HG02885 (cell line): ENCODE data around the gene CTAGE4.
A peak's percentile ranks its signal among the peaks of the same experiment; 100 is the strongest.
"Not testable (repeated sequence)": the region's sequence is repeated elsewhere in the genome, so short reads cannot be mapped to it uniquely, and the experiment has no call there.

Experiments
- ATAC-seq: cut with Tn5 transposase; IDR thresholded peaks from one replicate; pipeline ENCODE4 v1.9.1; 2021; ENCODE audit warnings: mild to moderate bottlenecking; ENCODE audit not compliant: unreplicated experiment, poor library complexity

The CTAGE4 gene, protein sequence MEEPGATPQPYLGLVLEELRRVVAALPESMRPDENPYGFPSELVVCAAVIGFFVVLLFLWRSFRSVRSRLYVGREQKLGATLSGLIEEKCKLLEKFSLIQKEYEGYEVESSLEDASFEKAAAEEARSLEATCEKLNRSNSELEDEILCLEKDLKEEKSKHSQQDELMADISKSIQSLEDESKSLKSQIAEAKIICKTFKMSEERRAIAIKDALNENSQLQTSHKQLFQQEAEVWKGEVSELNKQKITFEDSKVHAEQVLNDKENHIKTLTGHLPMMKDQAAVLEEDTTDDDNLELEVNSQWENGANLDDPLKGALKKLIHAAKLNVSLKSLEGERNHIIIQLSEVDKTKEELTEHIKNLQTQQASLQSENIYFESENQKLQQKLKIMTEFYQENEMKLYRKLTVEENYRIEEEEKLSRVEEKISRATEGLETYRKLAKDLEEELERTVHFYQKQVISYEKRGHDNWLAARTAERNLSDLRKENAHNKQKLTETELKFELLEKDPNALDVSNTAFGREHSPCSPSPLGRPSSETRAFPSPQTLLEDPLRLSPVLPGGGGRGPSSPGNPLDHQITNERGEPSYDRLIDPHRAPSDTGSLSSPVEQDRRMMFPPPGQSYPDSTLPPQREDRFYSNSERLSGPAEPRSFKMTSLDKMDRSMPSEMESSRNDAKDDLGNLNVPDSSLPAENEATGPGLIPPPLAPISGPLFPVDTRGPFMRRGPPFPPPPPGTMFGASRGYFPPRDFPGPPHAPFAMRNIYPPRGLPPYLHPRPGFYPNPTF

GRCh38 chr7:144183166-144183565 is at the start of gene CTAGE4:
Gene CTAGE4, plus strand, starts transcription at chr7:144183466. Its CDS starts 38 bp downstream, at chr7:144183504.
- ATAC-seq, result not testable (repeated sequence)

GRCh38 chr7:144134116-144134515 is 49.1 kb upstream of the CTAGE4 start:
- ATAC-seq, result no peak

GRCh38 chr7:144137501-144137900 is 45.8 kb upstream of the CTAGE4 start:
- ATAC-seq, result no peak

- no peak for ATAC-seq
Observed at GRCh38 chr7:144142187-144142586, 41.1 kb upstream of the CTAGE4 start.

- no peak for ATAC-seq
Observed at GRCh38 chr7:144144426-144144825, 38.8 kb upstream of the CTAGE4 start.

DNA sequence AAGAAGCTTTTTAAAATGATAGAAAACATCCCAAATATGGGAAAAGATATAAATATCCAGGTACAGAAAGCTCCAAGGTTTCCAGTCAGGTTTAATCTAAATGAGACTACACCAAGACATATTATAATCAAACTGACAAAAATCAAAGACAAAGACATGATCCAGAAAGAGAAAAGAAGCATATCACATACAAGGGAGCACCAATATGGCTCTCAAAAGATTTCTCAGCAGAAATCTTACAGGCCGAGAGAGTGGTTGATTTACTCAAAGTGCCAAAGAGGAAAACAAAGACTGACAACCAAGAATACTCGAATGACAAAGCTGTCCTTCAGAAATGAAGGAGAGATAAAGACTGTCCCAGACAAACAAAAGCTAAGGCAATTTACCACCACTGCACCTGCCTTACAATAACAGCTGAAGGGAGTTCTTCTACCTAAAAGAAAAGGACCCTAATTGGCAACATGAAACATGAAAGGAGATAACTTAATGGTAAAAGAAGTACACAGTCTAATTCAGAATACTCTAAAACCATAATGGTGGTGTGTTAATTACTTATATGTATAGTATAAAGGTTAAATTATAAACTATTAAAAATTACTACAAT is 34.9 kb upstream of the CTAGE4 start:
- no peak for ATAC-seq

GRCh38 chr7:144158861-144159260 is 24.4 kb upstream of the CTAGE4 start:
- ATAC-seq, result no peak

DNA sequence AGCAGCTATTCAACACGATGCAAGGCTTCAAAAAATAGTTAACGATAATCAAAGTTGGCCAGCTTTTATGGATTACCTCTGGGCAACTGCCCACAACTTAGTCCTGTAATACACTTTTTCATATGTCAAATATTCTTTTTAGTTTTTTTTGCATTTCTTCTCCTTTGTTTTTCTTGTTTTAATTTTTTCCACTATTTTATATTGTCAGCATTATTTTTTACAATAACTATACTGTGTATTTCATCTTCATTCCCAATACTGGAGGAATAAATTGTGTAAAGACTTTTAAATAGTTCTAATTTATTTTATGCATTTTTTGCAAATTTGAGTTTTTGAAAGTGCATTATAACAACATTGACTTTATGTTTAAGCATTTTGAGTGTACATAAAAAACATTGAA is 18.5 kb upstream of the CTAGE4 start:
- no peak for ATAC-seq

DNA sequence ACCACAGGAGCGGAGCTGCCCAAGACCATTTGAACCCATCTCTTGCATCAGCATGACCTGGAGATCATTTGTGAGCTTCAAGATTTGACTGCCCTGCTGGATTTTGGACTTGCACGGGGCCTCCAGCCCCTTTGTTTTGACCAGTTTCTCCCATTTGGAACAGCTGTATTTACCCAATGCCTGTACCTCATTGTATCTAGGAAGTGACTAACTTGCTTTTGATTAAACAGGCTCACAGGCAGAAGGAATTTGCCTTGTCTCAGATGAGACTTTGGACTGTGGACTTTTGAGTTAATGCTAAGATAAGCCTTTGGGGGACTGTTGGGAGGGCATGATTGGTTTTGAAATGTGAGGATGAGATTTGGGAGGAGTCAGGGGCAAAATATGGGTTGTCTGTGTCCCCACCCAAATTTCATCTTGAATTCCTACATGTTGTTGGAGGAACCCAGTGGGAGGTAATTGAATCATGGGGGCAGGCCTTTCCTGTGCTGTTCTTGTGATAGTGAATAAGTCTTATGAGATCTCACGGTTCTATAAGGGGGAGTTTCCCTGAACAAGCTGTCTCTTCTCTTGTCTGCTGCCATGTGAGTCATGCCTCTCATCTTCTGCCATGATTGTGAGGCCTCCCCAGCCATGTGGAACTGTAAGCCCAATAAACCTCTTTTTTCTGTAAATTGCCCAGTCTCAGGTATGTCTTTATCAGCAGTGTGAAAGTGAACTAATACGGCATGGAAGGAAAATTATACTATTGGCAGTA is 11.5 kb upstream of the CTAGE4 start:
- ATAC-seq, result not testable (repeated sequence)

GRCh38 chr7:144174613-144175012 is 8.7 kb upstream of the CTAGE4 start:
- no peak for ATAC-seq

- ATAC-seq, result peak; percentile 97
Observed at GRCh38 chr7:144178380-144179164, 4.7 kb upstream of the CTAGE4 start.

- not testable (repeated sequence) for ATAC-seq
Observed at GRCh38 chr7:144179165-144179479, 4.1 kb upstream of the CTAGE4 start.

DNA sequence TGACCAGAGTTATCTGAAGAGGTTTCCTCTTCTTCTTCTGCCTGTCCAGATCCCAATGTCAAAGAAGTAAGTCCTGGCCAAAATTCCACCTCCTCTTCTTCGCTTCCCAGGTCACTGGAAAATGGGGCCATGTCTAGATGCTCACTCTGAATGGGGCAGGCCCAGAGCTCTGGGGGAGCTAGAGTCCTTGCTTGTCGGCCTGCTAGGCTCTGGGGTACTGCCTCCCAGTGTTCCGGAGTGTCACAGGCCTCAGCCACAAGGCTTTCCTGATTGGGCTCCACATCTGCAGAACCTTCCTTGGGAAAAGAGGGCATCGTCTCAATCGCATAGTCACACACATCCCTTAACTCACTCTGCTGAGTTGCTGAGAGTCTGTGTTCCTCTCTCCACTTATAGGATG is 4.6 kb downstream of the CTAGE4 start:
- not testable (repeated sequence) for ATAC-seq

DNA sequence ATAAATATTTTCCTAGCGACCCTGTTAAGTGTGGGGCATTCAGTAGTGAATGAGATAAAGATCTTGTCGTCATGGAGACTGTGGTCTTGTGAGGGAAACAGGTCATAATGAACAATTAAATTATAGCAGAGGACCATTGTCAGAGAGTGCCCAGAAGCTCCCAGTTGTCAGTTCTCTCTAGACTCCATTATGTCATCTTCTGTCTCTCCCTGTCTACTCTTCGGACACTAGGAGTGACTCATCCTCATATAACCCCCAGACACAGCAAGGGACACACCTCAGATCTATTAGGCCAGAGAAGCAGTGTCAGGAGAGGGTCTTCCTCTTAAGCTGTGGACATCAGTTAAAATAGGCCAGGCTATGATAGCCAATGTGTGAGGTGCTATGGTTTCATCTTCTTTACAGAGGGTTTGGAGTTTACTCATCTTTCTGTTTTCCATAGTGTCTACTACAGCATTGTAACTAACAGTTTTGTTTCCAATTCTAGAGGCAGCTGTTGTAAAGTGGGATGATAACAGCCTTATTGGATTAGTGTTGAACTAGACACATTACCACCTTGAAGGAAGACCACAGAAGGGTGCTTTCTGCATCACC is 5.4 kb downstream of the CTAGE4 start:
- peak; percentile 53 for ATAC-seq

- not testable (repeated sequence) for ATAC-seq
Observed at GRCh38 chr7:144193782-144194181, 10.5 kb downstream of the CTAGE4 start.

DNA sequence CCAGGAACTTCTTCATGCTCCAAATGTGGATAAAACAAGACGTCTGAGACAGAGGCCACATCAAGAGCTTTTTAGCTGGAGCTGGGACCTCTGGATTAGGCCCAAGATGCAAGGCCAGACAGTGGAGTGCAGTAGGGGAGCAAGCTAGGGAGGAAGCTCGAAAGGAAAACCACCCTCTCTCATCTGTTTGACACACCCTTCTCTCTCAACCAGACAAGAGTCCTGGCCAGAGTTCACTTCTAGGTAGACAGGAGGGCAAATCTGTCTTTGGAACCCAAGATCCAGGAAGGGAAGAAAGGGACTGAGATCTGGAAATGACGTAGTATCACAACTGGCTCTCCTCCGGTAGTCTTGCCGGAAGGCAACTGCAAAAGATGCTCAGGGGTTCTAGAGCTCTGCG is 11.2 kb downstream of the CTAGE4 start:
- not testable (repeated sequence) for ATAC-seq

GRCh38 chr7:144195212-144195872 is 12.1 kb downstream of the CTAGE4 start, which contains the start of gene ARHGEF35:
Gene ARHGEF35, minus strand, starts transcription at chr7:144195833. Its CDS starts 7,450 bp downstream, at chr7:144188383.
- ATAC-seq, result peak; percentile 76

- ATAC-seq, result not testable (repeated sequence)
Observed at GRCh38 chr7:144198934-144199333, 15.7 kb downstream of the CTAGE4 start.

- peak; percentile 49 for ATAC-seq
Observed at GRCh38 chr7:144201978-144202377, 18.7 kb downstream of the CTAGE4 start.
